ENCODE measurements around the gene NKX2-2. TPM values are rescaled to one million over a fixed set of nuclear protein-coding genes. Genes with fewer than 3 reads are reported as not detected.

NKX2-2 gene
- total RNA-seq, 1 experiment from 2014 or later: not detected

DNA sequence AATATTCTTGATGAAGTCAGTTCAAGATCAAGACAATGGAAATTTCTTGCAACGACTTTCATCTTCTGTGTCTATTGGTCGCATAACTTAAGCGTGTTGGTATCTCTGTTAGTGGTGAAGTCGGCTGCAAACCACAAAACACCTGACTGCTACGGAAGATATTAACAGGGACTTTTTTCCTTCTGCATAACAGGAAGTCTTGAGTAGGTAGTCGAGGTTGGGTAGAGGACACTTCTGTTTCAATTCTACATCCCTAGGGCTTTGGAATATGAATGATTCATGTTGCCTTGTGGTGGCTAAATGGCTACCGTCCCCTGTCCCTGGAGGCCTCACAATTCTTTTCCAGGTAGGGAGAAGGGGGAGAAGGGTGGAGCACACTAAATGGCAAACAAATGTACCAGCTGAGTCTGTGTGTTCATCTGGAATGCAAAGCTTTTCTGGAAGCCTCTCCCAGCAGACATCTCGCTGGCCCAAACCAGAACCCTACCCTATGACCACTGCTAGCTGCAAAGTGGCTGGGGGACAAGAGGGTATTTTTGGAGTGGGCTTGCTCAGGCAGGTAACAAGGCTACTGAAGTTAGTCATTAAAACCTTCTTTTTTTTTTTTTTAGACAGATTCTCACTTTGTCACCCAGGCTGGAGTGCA, 34.6 kb upstream of the NKX2-2 start:
- DNase-seq: no peak
- Mint-ChIP-seq H3K27me3 (ENCODE audit: insufficient read depth, unreplicated experiment) (peaks cover 9% of the 10 kb centered on the region), H3K4me3 (ENCODE audit: unreplicated experiment) (no peak overlapping the region), H3K9me3 (ENCODE audit: unreplicated experiment) (no peaks in the 10 kb centered on the region), H3K36me3 (ENCODE audit: insufficient read depth, unreplicated experiment) (no peaks in the 10 kb centered on the region), H3K4me1 (ENCODE audit: low read depth, unreplicated experiment) (no peaks in the 10 kb centered on the region), H3K27ac (ENCODE audit: unreplicated experiment) (no peak overlapping the region)
- no TSS peak for BruUV-seq (replicated peaks)
- TF ChIP-seq, protein P1, sequence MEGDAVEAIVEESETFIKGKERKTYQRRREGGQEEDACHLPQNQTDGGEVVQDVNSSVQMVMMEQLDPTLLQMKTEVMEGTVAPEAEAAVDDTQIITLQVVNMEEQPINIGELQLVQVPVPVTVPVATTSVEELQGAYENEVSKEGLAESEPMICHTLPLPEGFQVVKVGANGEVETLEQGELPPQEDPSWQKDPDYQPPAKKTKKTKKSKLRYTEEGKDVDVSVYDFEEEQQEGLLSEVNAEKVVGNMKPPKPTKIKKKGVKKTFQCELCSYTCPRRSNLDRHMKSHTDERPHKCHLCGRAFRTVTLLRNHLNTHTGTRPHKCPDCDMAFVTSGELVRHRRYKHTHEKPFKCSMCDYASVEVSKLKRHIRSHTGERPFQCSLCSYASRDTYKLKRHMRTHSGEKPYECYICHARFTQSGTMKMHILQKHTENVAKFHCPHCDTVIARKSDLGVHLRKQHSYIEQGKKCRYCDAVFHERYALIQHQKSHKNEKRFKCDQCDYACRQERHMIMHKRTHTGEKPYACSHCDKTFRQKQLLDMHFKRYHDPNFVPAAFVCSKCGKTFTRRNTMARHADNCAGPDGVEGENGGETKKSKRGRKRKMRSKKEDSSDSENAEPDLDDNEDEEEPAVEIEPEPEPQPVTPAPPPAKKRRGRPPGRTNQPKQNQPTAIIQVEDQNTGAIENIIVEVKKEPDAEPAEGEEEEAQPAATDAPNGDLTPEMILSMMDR (IDR thresholded peaks at IDR 0.05; ENCODE audit: insufficient read depth in 1 of 2, low read depth in 1 of 2, low read length in 1 of 2, severe bottlenecking in 1 of 2, unreplicated experiment in 1 of 2): no peak
- intact Hi-C loops (cut with micrococcal nuclease; ENCODE audit: unreplicated experiment): no loop called here
- Histone ChIP-seq H3K9me3 (no peaks in the 10 kb centered on the region), H3K36me3 (ENCODE audit: control insufficient read depth, insufficient read depth, low read length) (no peaks in the 10 kb centered on the region), H3K27me3 (replicated peaks; ENCODE audit: control insufficient read depth, insufficient read depth, low read length) (no peaks in the 10 kb centered on the region), H3K4me1 (no peaks in the 10 kb centered on the region), H3K4me3 (ENCODE audit: low read depth, low read length) (no peak overlapping the region)
- ChIA-PET CTCF (no interaction called here), POLR2A (no interaction called here)

DNA sequence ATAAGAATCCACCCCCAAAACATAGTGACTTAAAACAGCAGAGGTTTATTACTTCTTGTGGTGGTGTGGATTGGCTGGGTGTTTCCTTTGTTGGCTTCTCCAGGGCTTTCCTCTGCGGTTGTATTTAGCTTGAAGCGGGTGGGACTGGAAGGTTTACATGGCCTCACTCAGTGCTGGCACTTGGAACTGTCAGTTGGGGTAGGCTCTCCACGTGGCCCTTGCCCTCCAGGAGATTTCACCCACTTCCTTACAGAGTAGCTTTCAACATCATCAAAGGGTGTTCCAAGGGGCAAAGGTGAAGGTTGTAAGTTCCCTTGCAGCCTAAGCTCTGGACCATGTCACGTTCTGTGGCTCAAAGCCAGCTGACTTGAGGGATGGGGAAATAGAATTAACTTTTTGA, 32.5 kb upstream of the NKX2-2 start:
- Mint-ChIP-seq H3K36me3 (ENCODE audit: insufficient read depth, unreplicated experiment) (no peaks in the 10 kb centered on the region), H3K4me1 (ENCODE audit: low read depth, unreplicated experiment) (no peaks in the 10 kb centered on the region), H3K27ac (ENCODE audit: unreplicated experiment) (no peak overlapping the region), H3K4me3 (ENCODE audit: unreplicated experiment) (no peak overlapping the region), H3K27me3 (ENCODE audit: insufficient read depth, unreplicated experiment) (peaks cover 11% of the 10 kb centered on the region), H3K9me3 (ENCODE audit: unreplicated experiment) (no peaks in the 10 kb centered on the region)
- intact Hi-C loops (cut with micrococcal nuclease; ENCODE audit: unreplicated experiment): no loop called here
- no TSS peak for BruUV-seq (replicated peaks)
- ChIA-PET CTCF (no interaction called here), POLR2A (no interaction called here)
- TF ChIP-seq, protein P1 (IDR thresholded peaks at IDR 0.05; ENCODE audit: insufficient read depth in 1 of 2, low read depth in 1 of 2, low read length in 1 of 2, severe bottlenecking in 1 of 2, unreplicated experiment in 1 of 2): no peak
- Histone ChIP-seq H3K9me3 (no peaks in the 10 kb centered on the region), H3K4me3 (ENCODE audit: low read depth, low read length) (no peak overlapping the region), H3K27me3 (replicated peaks; ENCODE audit: control insufficient read depth, insufficient read depth, low read length) (no peaks in the 10 kb centered on the region), H3K36me3 (ENCODE audit: control insufficient read depth, insufficient read depth, low read length) (no peaks in the 10 kb centered on the region), H3K4me1 (no peaks in the 10 kb centered on the region)
- no peak for DNase-seq

DNA sequence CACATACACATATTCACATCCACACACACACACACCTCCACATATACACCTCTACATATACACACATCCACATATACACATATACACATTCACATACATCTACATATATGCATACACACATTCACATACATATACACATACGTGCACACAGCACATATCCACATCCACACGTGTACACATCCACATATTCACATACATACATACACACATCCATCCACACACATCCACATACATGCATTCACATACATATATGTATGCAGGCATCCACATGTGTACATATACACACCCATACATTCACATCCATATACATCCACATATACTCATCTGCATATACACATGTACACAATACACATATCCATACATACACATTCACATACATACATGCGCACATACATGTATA, 25.6 kb upstream of the NKX2-2 start:
- no peaks in the 10 kb centered on the region for H3K9me3 ChIP-seq
- no peak overlapping the region for H3K4me3 ChIP-seq (ENCODE audit: low read depth, low read length)
- no peak for DNase-seq
- CTCF ChIA-PET: no interaction called here
- no peaks in the 10 kb centered on the region for H3K27me3 ChIP-seq (replicated peaks; ENCODE audit: control insufficient read depth, insufficient read depth, low read length)
- H3K36me3 ChIP-seq (ENCODE audit: control insufficient read depth, insufficient read depth, low read length): no peaks in the 10 kb centered on the region
- no peak overlapping the region for H3K4me3 Mint-ChIP-seq (ENCODE audit: unreplicated experiment)
- no peaks in the 10 kb centered on the region for H3K4me1 ChIP-seq
- POLR2A ChIA-PET: no interaction called here
- H3K9me3 Mint-ChIP-seq (ENCODE audit: unreplicated experiment): peaks cover 9% of the 10 kb centered on the region
- intact Hi-C loops (cut with micrococcal nuclease; ENCODE audit: unreplicated experiment): no loop called here
- H3K36me3 Mint-ChIP-seq (ENCODE audit: insufficient read depth, unreplicated experiment): peaks cover 6% of the 10 kb centered on the region
- H3K27me3 Mint-ChIP-seq (ENCODE audit: insufficient read depth, unreplicated experiment): peaks cover 13% of the 10 kb centered on the region
- no peak overlapping the region for H3K27ac Mint-ChIP-seq (ENCODE audit: unreplicated experiment)
- H3K4me1 Mint-ChIP-seq (ENCODE audit: low read depth, unreplicated experiment): no peaks in the 10 kb centered on the region
- BruUV-seq (replicated peaks): no TSS peak
- TF ChIP-seq, protein P1 (IDR thresholded peaks at IDR 0.05; ENCODE audit: insufficient read depth in 1 of 2, low read depth in 1 of 2, low read length in 1 of 2, severe bottlenecking in 1 of 2, unreplicated experiment in 1 of 2): no peak
